Astrocyte of the spinal cord (primary cell): Measurements from ENCODE around the gene APLP2.
"Not testable (repeated sequence)": the region's sequence is repeated elsewhere in the genome, so short reads cannot be mapped to it uniquely, and the experiment has no call there.

Experiments
- DNase-seq: peaks from one replicate; pipeline ENCODE4 v3.0.0; 2011; ENCODE audit warnings: low read depth, low spot score
- H3K4me3 ChIP-seq: 2 replicates; pipeline ENCODE4 v1.5.1; 2011; ENCODE audit warnings: low read depth, mild to moderate bottlenecking, low read length, moderate library complexity
- CTCF ChIP-seq: IDR thresholded peaks from 2 replicates; pipeline ENCODE4 v1.5.1; 2012; ENCODE audit warnings: low read depth, mild to moderate bottlenecking, low read length, inconsistent platforms
- in situ Hi-C: cut with HindIII; loops from 2 replicates; pipeline ENCODE4 v1.10.0; 2017; ENCODE audit warnings: low sequenced_read_pairs

APLP2 gene

GRCh38 chr11:130085671-130086290, 16.1 kb downstream of the APLP2 start:
- H3K4me3 ChIP-seq: no peak overlapping the region
- DNase-seq: no peak
- TF ChIP-seq CTCF: no peak
- in situ Hi-C loops: no loop called here

- no peak for TF ChIP-seq CTCF
- in situ Hi-C loops: no loop called here
- no peak for DNase-seq
- no peak overlapping the region for H3K4me3 ChIP-seq
These were observed 17.0 kb downstream of the APLP2 start for GRCh38 chr11:130086669-130087068.

- no peak for DNase-seq
- no peak for TF ChIP-seq CTCF
- in situ Hi-C loops: no loop called here
- no peak overlapping the region for H3K4me3 ChIP-seq
These were observed 17.7 kb downstream of the APLP2 start for GRCh38 chr11:130087294-130087926.

GRCh38 chr11:130088217-130088616, 18.5 kb downstream of the APLP2 start:
- DNase-seq: no peak
- in situ Hi-C loops: no loop called here
- H3K4me3 ChIP-seq: no peak overlapping the region
- no peak for TF ChIP-seq CTCF

GRCh38 chr11:130088919-130089673, 19.4 kb downstream of the APLP2 start:
- no peak for DNase-seq
- no peak overlapping the region for H3K4me3 ChIP-seq
- in situ Hi-C loops: no loop called here
- no peak for TF ChIP-seq CTCF

- DNase-seq: no peak
These were observed 20.0 kb downstream of the APLP2 start for GRCh38 chr11:130089674-130090073.

GRCh38 chr11:130090517-130090916, 20.8 kb downstream of the APLP2 start:
- H3K4me3 ChIP-seq, DNase-seq, in situ Hi-C loops: not testable (repeated sequence)

More at GRCh38 chr11:130089674-130090073, 20.0 kb downstream of the APLP2 start:
- no peak for TF ChIP-seq CTCF
- H3K4me3 ChIP-seq: no peak overlapping the region
- in situ Hi-C loops: no loop called here

- in situ Hi-C loops, DNase-seq, H3K4me3 ChIP-seq: not testable (repeated sequence)
These were observed 21.5 kb downstream of the APLP2 start for GRCh38 chr11:130091169-130091568.
